Naive B cell (primary cell): ENCODE data around the gene MCM8. TPM values are rescaled to one million over a fixed set of nuclear protein-coding genes. Genes with fewer than 3 reads are reported as not detected.

Experiments
- ATAC-seq, 2 donors: fragments of 150-1000 bp; cut with Tn5 transposase; 2 replicates each; pipeline ENCODE4 v1.10.0; 2021; ENCODE audit warnings: low read depth in 2 of 2, mild to moderate bottlenecking in 2 of 2, moderate library complexity in 2 of 2
- DNase-seq: peaks from one replicate; pipeline ENCODE4 v3.0.0; 2022
- H3K27ac Mint-ChIP-seq, 6 donors: one replicate each; pipeline ENCODE4 v1.8.0; 2020 to 2022; ENCODE audit warnings: mild to moderate bottlenecking in 6 of 6, mixed read lengths in 6 of 6, moderate library complexity in 5 of 6, inconsistent platforms in 2 of 6
- H3K27me3 Mint-ChIP-seq, 3 donors: one replicate each; pipeline ENCODE4 v1.8.0; 2021 to 2022; ENCODE audit warnings: mixed read lengths in 3 of 3, mild to moderate bottlenecking in 1 of 3
- H3K36me3 Mint-ChIP-seq, 2 donors: one replicate each; pipeline ENCODE4 v1.8.0; 2020 to 2022; ENCODE audit warnings: mixed read lengths in 2 of 2, inconsistent platforms in 1 of 2, mild to moderate bottlenecking in 1 of 2
- H3K4me1 Mint-ChIP-seq, 3 donors: one replicate each; pipeline ENCODE4 v1.8.0; 2020 to 2022; ENCODE audit warnings: mixed read lengths in 3 of 3, inconsistent platforms in 1 of 3, mild to moderate bottlenecking in 1 of 3, moderate library complexity in 1 of 3
- H3K4me3 Mint-ChIP-seq, 8 donors: one replicate each; pipeline ENCODE4 v1.8.0; 2020 to 2022; ENCODE audit warnings: mild to moderate bottlenecking in 8 of 8, mixed read lengths in 8 of 8, moderate library complexity in 8 of 8, inconsistent platforms in 2 of 8
- H3K9me3 Mint-ChIP-seq, 7 donors: one replicate each; pipeline ENCODE4 v1.8.0; 2020 to 2022; ENCODE audit warnings: mixed read lengths in 7 of 7, mild to moderate bottlenecking in 5 of 7, inconsistent platforms in 2 of 7, moderate library complexity in 1 of 7
- polyA plus RNA-seq, 6 donors: library from polyadenylated mRNA; unstranded; fragments of 300-500 nt; fragmentation: Illumina TruSeq; gene quantifications; one replicate each; pipeline ENCODE4 v1.2.3, GENCODE V29; 2021; ENCODE audit warnings: low read depth in 6 of 6

Gene MCM8
- polyA plus RNA-seq, 6 donors from 2014 or later, result 0.88 to 2.8 (median 1.4) TPM

GRCh38 chr20:5991623-5992441, 41.4 kb downstream of the MCM8 start:
- Mint-ChIP-seq H3K27me3 (no peaks in the 10 kb centered on the region), H3K4me3 (no peak overlapping the region), H3K4me1 (peaks cover 4 to 8% (median 4%) of the 10 kb centered on the region in 3 donors), H3K36me3 (peaks cover 6 to 13% of the 10 kb centered on the region in 2 donors), H3K9me3 (no peaks in the 10 kb centered on the region), H3K27ac (no peak overlapping the region)
- DNase-seq (no peak), ATAC-seq (no peak)

- H3K27ac Mint-ChIP-seq, result peak overlapping the region in 3 of 6 donors; percentile 38 to 46 (median 43)
- no peaks in the 10 kb centered on the region for H3K27me3 Mint-ChIP-seq
- H3K36me3 Mint-ChIP-seq, result no peaks in the 10 kb centered on the region
- H3K9me3 Mint-ChIP-seq, result no peaks in the 10 kb centered on the region
- DNase-seq (peak; percentile 40), ATAC-seq (peak; percentile 98)
- peak overlapping the region in 2 of 8 donors; percentile 8 to 49 for H3K4me3 Mint-ChIP-seq
- peaks cover 6 to 17% (median 7%) of the 10 kb centered on the region in 3 donors for H3K4me1 Mint-ChIP-seq
Measured at GRCh38 chr20:5996765-5997164, 46.3 kb downstream of the MCM8 start.

DNA sequence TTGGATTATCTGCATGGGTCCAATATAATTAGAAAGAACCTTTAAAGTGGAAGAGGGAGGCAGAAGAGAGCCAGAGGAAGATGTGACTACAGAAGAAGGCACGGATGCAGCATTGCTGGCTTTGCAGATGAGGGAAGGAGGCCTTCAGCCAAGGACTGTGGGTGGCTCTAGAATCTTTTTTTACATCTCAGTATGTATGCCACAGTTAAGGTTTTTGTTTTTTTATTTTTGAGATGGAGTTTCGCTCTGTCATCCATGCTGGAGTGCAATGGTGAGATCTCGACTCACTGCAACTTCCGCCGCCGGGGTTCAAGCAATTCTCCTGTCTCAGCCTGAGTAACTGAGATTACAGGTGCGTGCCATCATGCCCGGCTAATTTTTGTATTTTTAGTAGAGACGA, 49.3 kb downstream of the MCM8 start:
- peaks cover 7 to 19% (median 10%) of the 10 kb centered on the region in 3 donors for H3K4me1 Mint-ChIP-seq
- DNase-seq, result no peak
- H3K36me3 Mint-ChIP-seq, result no peaks in the 10 kb centered on the region
- no peaks in the 10 kb centered on the region for H3K27me3 Mint-ChIP-seq
- no peak overlapping the region for H3K4me3 Mint-ChIP-seq
- peak overlapping the region in 1 of 6 donors; percentile 54 for H3K27ac Mint-ChIP-seq
- no peak for ATAC-seq
- no peaks in the 10 kb centered on the region for H3K9me3 Mint-ChIP-seq

DNA sequence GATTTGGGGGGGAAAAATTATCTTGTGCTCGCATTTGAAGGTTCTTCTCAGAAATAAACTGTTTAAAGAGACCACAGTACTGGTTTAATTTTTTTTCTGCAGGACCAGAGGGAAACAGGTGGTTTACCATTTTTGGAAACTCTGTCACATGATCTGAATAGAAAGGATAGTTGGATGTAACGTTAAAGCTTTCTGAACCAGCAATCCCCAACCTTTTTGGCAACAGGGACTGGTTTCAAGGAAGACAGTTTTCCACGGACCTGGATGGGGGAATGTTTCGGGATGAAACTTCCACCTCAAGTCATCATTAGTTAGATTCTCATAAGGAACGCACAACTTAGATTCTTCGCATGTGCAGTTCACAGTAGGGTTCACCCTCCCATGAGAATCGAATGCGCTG, 50.4 kb downstream of the MCM8 start:
- ATAC-seq, result no peak
- peaks cover 7 to 19% (median 10%) of the 10 kb centered on the region in 3 donors for H3K4me1 Mint-ChIP-seq
- H3K4me3 Mint-ChIP-seq, result no peak overlapping the region
- DNase-seq, result no peak
- H3K27ac Mint-ChIP-seq, result peak overlapping the region in 1 of 6 donors; percentile 62
- H3K9me3 Mint-ChIP-seq, result no peaks in the 10 kb centered on the region
- no peaks in the 10 kb centered on the region for H3K36me3 Mint-ChIP-seq
- H3K27me3 Mint-ChIP-seq, result no peaks in the 10 kb centered on the region

GRCh38 chr20:6006603-6006949, 56.1 kb downstream of the MCM8 start:
- Mint-ChIP-seq H3K9me3 (no peaks in the 10 kb centered on the region), H3K27ac (peak overlapping the region; percentile 34 to 97 (median 90)), H3K27me3 (no peaks in the 10 kb centered on the region), H3K4me3 (peak overlapping the region; percentile 88 to 99 (median 96)), H3K4me1 (peaks cover 17 to 29% (median 28%) of the 10 kb centered on the region in 3 donors), H3K36me3 (peaks cover 0 to 9% of the 10 kb centered on the region in 2 donors)
- ATAC-seq (no peak), DNase-seq (no peak)

DNA sequence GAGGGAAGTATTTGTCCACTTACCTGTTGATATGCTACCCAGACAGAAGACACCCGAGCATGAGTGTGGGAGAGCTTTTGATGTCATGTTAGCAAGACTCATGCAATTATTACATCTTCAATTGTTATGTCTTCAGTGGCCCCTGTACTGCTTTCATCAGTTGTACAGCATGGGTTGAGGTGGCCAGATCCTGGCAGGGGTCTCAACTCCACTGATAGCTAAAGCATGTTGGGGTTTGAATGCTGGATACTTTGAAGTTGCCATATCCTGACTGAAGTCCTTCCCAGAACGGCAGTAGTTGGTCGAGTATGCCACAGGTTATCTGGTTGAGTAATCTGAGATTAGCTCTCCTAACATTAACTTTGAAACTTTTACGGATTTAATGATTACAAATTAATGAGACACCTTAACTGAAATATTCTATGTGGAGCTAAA, 56.7 kb downstream of the MCM8 start:
- H3K4me1 Mint-ChIP-seq, result peaks cover 20 to 33% (median 28%) of the 10 kb centered on the region in 3 donors
- DNase-seq, result no peak
- H3K27me3 Mint-ChIP-seq, result no peaks in the 10 kb centered on the region
- peak overlapping the region in 3 of 6 donors; percentile 34 to 86 (median 58) for H3K27ac Mint-ChIP-seq
- ATAC-seq, result no peak
- no peaks in the 10 kb centered on the region for H3K9me3 Mint-ChIP-seq
- H3K4me3 Mint-ChIP-seq, result peak overlapping the region; percentile 88 to 99 (median 96)
- H3K36me3 Mint-ChIP-seq, result peaks cover 4 to 9% of the 10 kb centered on the region in 2 donors

GRCh38 chr20:6007529-6008103, 57.2 kb downstream of the MCM8 start:
- peaks cover 25 to 34% (median 32%) of the 10 kb centered on the region in 3 donors for H3K4me1 Mint-ChIP-seq
- DNase-seq (no peak), ATAC-seq (no peak)
- peaks cover 9 to 13% of the 10 kb centered on the region in 2 donors for H3K36me3 Mint-ChIP-seq
- no peaks in the 10 kb centered on the region for H3K27me3 Mint-ChIP-seq
- H3K4me3 Mint-ChIP-seq, result peak overlapping the region in 7 of 8 donors; percentile 59 to 99 (median 96)
- H3K9me3 Mint-ChIP-seq, result no peaks in the 10 kb centered on the region
- H3K27ac Mint-ChIP-seq, result no peak overlapping the region

DNA sequence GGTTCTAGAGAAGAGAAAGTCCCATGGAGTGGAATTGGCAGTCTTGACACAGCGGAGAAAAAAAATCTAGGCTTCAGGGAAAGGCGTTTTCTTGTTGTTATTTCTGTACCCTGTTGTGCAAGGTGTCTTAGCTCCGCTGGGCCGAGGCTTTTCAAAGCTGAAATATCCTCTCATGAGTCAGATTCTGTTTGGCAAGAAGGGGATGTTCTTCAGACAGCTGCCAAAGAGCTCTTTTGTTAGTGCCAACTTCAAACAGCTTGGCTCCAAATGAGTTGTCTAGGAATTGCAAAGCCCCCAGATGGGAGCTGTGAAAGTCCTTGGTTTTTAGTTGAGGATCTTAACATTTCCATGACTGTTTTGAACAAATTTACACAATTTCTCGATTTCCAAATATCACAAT, 57.8 kb downstream of the MCM8 start:
- H3K27me3 Mint-ChIP-seq, result no peaks in the 10 kb centered on the region
- ATAC-seq, result no peak
- no peaks in the 10 kb centered on the region for H3K9me3 Mint-ChIP-seq
- H3K27ac Mint-ChIP-seq, result peak overlapping the region in 3 of 6 donors; percentile 35 to 67 (median 41)
- H3K4me1 Mint-ChIP-seq, result peaks cover 28 to 36% (median 32%) of the 10 kb centered on the region in 3 donors
- peak overlapping the region in 4 of 8 donors; percentile 14 to 99 (median 76) for H3K4me3 Mint-ChIP-seq
- H3K36me3 Mint-ChIP-seq, result peaks cover 12 to 15% of the 10 kb centered on the region in 2 donors
- DNase-seq, result no peak

- Mint-ChIP-seq H3K36me3 (peaks cover 12 to 15% of the 10 kb centered on the region in 2 donors), H3K27ac (peak overlapping the region in 5 of 6 donors; percentile 1 to 71 (median 27)), H3K27me3 (no peaks in the 10 kb centered on the region), H3K4me1 (peaks cover 30 to 36% (median 32%) of the 10 kb centered on the region in 3 donors), H3K9me3 (no peaks in the 10 kb centered on the region), H3K4me3 (no peak overlapping the region)
- no peak for DNase-seq
- no peak for ATAC-seq
Measured at GRCh38 chr20:6012179-6012578, 61.7 kb downstream of the MCM8 start.

DNA sequence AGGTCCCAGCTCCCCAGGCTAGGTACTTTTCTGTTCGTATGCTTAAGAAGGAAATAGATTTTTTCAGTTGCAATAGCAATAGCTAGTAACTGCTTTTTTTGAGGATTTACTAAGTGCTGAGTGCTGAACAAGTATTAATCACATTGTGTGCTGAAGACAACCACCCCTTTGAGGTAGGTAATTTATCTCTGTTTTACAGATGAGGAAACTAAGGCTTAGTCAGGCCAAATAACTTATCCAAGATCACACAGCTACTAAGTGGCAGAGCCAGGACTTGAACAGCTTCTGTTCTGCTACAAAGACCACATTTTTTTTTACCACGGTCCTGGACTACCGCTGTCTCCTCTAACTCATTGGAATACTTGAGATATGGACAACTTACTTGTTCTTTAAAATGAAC, 63.6 kb downstream of the MCM8 start:
- Mint-ChIP-seq H3K36me3 (peaks cover 12 to 15% of the 10 kb centered on the region in 2 donors), H3K9me3 (no peaks in the 10 kb centered on the region), H3K4me1 (peaks cover 17 to 22% (median 20%) of the 10 kb centered on the region in 3 donors), H3K27ac (peak overlapping the region in 3 of 6 donors; percentile 4 to 29 (median 17)), H3K4me3 (no peak overlapping the region), H3K27me3 (no peaks in the 10 kb centered on the region)
- DNase-seq (no peak), ATAC-seq (no peak)

DNA sequence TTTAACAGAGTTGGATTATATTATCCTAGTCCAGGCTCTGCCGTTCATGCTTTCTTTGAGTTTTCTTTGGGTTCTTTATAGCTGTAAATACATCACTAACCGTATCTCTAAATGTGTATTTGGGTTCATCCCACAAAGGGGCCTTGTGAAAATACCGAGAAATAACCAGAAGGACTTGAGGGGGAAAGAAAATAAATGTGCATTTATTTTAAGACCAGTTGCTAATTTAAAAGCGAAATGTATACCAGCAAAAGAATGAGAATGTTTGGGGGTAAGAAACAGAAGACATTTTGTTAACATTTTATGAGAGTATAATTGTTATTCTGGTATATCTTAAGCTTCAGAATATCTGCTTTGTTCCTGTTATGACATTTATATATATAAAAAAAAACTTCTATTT, 64.5 kb downstream of the MCM8 start:
- DNase-seq, result no peak

DNA sequence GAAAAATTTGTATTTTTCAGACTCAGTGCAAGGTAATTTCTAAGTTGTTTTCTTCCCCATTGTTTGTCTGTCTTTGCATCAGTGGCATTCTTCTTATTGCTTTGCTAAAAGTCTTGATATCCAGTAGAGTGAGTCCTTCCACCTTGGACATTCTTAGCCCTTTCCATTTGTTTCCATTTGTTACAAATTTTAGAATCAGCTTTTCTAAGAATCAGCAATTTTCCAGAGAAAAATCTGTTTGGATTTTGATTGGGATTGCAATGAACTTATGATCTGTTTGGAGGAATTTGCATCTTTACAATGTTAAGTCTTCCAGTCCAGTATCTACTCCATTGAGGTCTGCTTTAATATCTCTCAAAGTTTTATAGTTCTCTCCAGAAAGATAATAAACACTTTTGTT, 67.0 kb downstream of the MCM8 start:
- DNase-seq (no peak), ATAC-seq (no peak)
- no peaks in the 10 kb centered on the region for H3K27me3 Mint-ChIP-seq
- H3K27ac Mint-ChIP-seq, result no peak overlapping the region
- peaks cover 9 to 14% of the 10 kb centered on the region in 2 donors for H3K36me3 Mint-ChIP-seq
- peaks cover 12 to 15% (median 14%) of the 10 kb centered on the region in 3 donors for H3K4me1 Mint-ChIP-seq
- H3K4me3 Mint-ChIP-seq, result no peak overlapping the region
- no peaks in the 10 kb centered on the region for H3K9me3 Mint-ChIP-seq

More for the DNA sequence above, 64.5 kb downstream of the MCM8 start:
- Mint-ChIP-seq H3K27me3 (no peaks in the 10 kb centered on the region), H3K4me3 (no peak overlapping the region), H3K36me3 (peaks cover 12 to 15% of the 10 kb centered on the region in 2 donors), H3K9me3 (no peaks in the 10 kb centered on the region), H3K4me1 (peaks cover 15 to 27% (median 17%) of the 10 kb centered on the region in 3 donors), H3K27ac (peak overlapping the region in 1 of 6 donors; percentile 46)
- no peak for ATAC-seq

DNA sequence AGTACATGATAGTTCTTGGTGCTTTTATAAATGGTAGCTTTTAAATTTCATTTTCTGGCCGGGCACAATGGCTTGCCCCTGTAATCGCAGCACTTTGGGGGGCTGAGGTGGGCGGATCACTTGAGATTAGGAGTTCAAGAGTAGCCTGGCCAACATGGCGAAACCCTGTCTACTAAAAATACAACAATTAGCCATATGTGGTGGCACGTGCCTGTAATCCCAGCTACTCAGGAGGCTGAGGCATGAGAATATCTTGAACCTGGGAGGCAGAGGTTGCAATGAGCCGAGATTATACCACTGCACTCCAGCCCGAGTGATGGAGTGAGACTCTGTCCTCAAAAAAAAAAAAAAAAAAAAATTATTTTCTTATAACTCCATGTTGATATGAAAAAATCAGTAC, 67.4 kb downstream of the MCM8 start:
- DNase-seq (no peak), ATAC-seq (no peak)
- no peak overlapping the region for H3K27ac Mint-ChIP-seq
- no peaks in the 10 kb centered on the region for H3K27me3 Mint-ChIP-seq
- H3K4me1 Mint-ChIP-seq, result peaks cover 11 to 14% (median 12%) of the 10 kb centered on the region in 3 donors
- H3K9me3 Mint-ChIP-seq, result no peaks in the 10 kb centered on the region
- peaks cover 5 to 10% of the 10 kb centered on the region in 2 donors for H3K36me3 Mint-ChIP-seq
- H3K4me3 Mint-ChIP-seq, result no peak overlapping the region
